IMR-90 (cell line): ENCODE data around the gene DUSP6. TPM values are rescaled to one million over a fixed set of nuclear protein-coding genes. Genes with fewer than 3 reads are reported as not detected.
A peak's percentile ranks its signal among the peaks of the same experiment; 100 is the strongest.

ENCODE experiments used
- ATAC-seq: fragments of 200-7000 bp; cut with Tn5 transposase; 2 replicates; pipeline ENCODE4 v1.9.1; 2020; ENCODE audit warnings: low read depth, mild to moderate bottlenecking, moderate library complexity
- BruUV-seq: library from RNA; stranded (reverse); fragments of 400-500 nt; replicated peaks from 2 replicates; lab custom pipeline; 2021; lab: Mats Ljungman, UMichigan
- CTCF ChIA-PET: fragments of 300-600 bp; formaldehyde crosslinking; extraction: SDS; loops from one replicate; lab custom pipeline; 2021; ENCODE audit warnings: antibody characterized with exemption; lab: Yijun Ruan, JAX
- POLR2A ChIA-PET: fragments of 300-600 bp; sonication (Branson Sonifier 250); formaldehyde crosslinking; loops from one replicate; lab custom pipeline; 2022; ENCODE audit warnings: antibody characterized with exemption; ENCODE audit not compliant: unreplicated experiment; lab: Charles Lee
- DNase-seq: peaks from one replicate; pipeline ENCODE4 v3.0.0; 2013
- H2AFZ ChIP-seq: replicated peaks from 2 replicates; pipeline ENCODE3; 2013; ENCODE audit warnings: low read length, mild to moderate bottlenecking; ENCODE audit not compliant: poor library complexity
- H2AK5ac ChIP-seq: 2 replicates; pipeline ENCODE4 v1.6.1; 2013; ENCODE audit warnings: low read depth, low read length, inconsistent platforms
- H2AK9ac ChIP-seq: replicated peaks from 2 replicates; pipeline ENCODE3; 2013; ENCODE audit warnings: mild to moderate bottlenecking, low read depth, low read length, moderate library complexity; ENCODE audit not compliant: poor library complexity
- H2BK120ac ChIP-seq: 2 replicates; pipeline ENCODE4 v1.6.1; 2013; ENCODE audit warnings: low read depth, low read length, inconsistent platforms
- H2BK15ac ChIP-seq: 3 replicates; pipeline ENCODE4 v1.6.1; 2013; ENCODE audit warnings: low read depth, low read length, inconsistent platforms
- H2BK20ac ChIP-seq: 2 replicates; pipeline ENCODE4 v1.6.1; 2013; ENCODE audit warnings: low read depth, mild to moderate bottlenecking, inconsistent platforms, low read length, moderate library complexity
- H2BK5ac ChIP-seq: 2 replicates; pipeline ENCODE4 v1.6.1; 2013; ENCODE audit warnings: mild to moderate bottlenecking, low read depth, low read length, inconsistent platforms; ENCODE audit not compliant: poor library complexity, severe bottlenecking
- H3K14ac ChIP-seq: replicated peaks from 2 replicates; pipeline ENCODE4 v1.6.1; 2013; ENCODE audit warnings: low read depth, low read length, inconsistent platforms
- H3K18ac ChIP-seq: 2 replicates; pipeline ENCODE4 v1.6.1; 2013; ENCODE audit warnings: low read depth, low read length, control low read depth
- H3K23ac ChIP-seq: 2 replicates; pipeline ENCODE4 v1.6.1; 2013; ENCODE audit warnings: low read depth, low read length, inconsistent platforms
- H3K27ac ChIP-seq: 2 replicates; pipeline ENCODE4 v1.5.1; 2013; ENCODE audit warnings: mild to moderate bottlenecking, control low read depth, low read length; ENCODE audit not compliant: insufficient read depth
- H3K27me3 ChIP-seq: 2 replicates; pipeline ENCODE4 v1.6.1; 2013; ENCODE audit warnings: low read length; ENCODE audit not compliant: control insufficient read depth, insufficient read depth
- H3K36me3 ChIP-seq: 2 replicates; pipeline ENCODE4 v1.6.1; 2013; ENCODE audit warnings: low read length, mixed read lengths; ENCODE audit not compliant: control insufficient read depth, insufficient read depth
- H3K4ac ChIP-seq: 2 replicates; pipeline ENCODE4 v1.6.1; 2013; ENCODE audit warnings: low read depth, low read length, inconsistent platforms
- H3K4me1 ChIP-seq: 2 replicates; pipeline ENCODE4 v1.6.1; 2013; ENCODE audit warnings: low read length, mixed read lengths; ENCODE audit not compliant: control insufficient read depth, insufficient read depth
- H3K4me2 ChIP-seq: 2 replicates; pipeline ENCODE4 v1.6.1; 2013; ENCODE audit warnings: low read depth, mild to moderate bottlenecking, control low read depth, low read length, moderate library complexity
- H3K4me3 ChIP-seq: 2 replicates; pipeline ENCODE4 v1.5.1; 2013; ENCODE audit warnings: low read depth, mild to moderate bottlenecking, control low read depth, low read length, moderate library complexity; ENCODE audit not compliant: insufficient read depth
- H3K56ac ChIP-seq: 2 replicates; pipeline ENCODE4 v1.6.1; 2013; ENCODE audit warnings: low read length, inconsistent platforms; ENCODE audit not compliant: insufficient read depth; ENCODE audit errors: extremely low read depth
- H3K79me1 ChIP-seq, 2 experiments: 2 replicates each; pipeline ENCODE4 v1.6.1; 2013; ENCODE audit warnings: low read length in 2 of 2, inconsistent platforms in 1 of 2, low read depth in 1 of 2
- H3K9ac ChIP-seq: 2 replicates; pipeline ENCODE4 v1.6.1; 2013; ENCODE audit warnings: low read depth, low read length, control low read depth
- H3K9me1 ChIP-seq: 2 replicates; pipeline ENCODE4 v1.6.1; 2013; ENCODE audit warnings: low read length, inconsistent platforms; ENCODE audit not compliant: insufficient read depth
- H3K9me3 ChIP-seq: 2 replicates; pipeline ENCODE4 v1.6.1; 2013; ENCODE audit warnings: low read length; ENCODE audit not compliant: control insufficient read depth, insufficient read depth
- H4K20me1 ChIP-seq: 2 replicates; pipeline ENCODE4 v1.6.1; 2013; ENCODE audit warnings: low read length, inconsistent platforms; ENCODE audit not compliant: insufficient read depth
- H4K5ac ChIP-seq: 2 replicates; pipeline ENCODE4 v1.6.1; 2013; ENCODE audit warnings: mild to moderate bottlenecking, low read depth, low read length, control low read depth
- H4K8ac ChIP-seq, 2 experiments: 2 replicates each; pipeline ENCODE4 v1.6.1; 2013; ENCODE audit warnings: low read depth in 2 of 2, low read length in 2 of 2, control low read depth in 1 of 2, inconsistent platforms in 1 of 2
- H4K91ac ChIP-seq: 2 replicates; pipeline ENCODE4 v1.6.1; 2013; ENCODE audit warnings: low read depth, low read length, inconsistent platforms; ENCODE audit not compliant: insufficient read depth
- BHLHE40 ChIP-seq: fragments of 150-350 bp; IDR thresholded peaks from 2 replicates; pipeline ENCODE4 v1.6.1; 2016; ENCODE audit warnings: mild to moderate bottlenecking, low read depth, low read length
- CHD1 ChIP-seq: IDR thresholded peaks from 2 replicates; pipeline ENCODE4 v1.6.1; 2012; ENCODE audit warnings: low read depth, low read length, improper control_type of control experiment
- MXI1 ChIP-seq: IDR thresholded peaks from 2 replicates; pipeline ENCODE4 v1.6.1; 2012; ENCODE audit warnings: low read depth, mild to moderate bottlenecking, low read length, moderate library complexity, borderline replicate concordance
- WGBS, 2 experiments: methylation state at CpG; one replicate each; pipeline versions ENCODE4 v1.1.5 to v1.1.7; 2013; ENCODE audit warnings: missing lambda C conversion rate in 2 of 2; ENCODE audit not compliant: insufficient read length in 1 of 2; ENCODE audit errors: extremely low coverage in 2 of 2; 5-methylcytosine and 5-hydroxymethylcytosine counted together
- dilution Hi-C: fragments of 300-500 bp; cut with HindIII; formaldehyde crosslinking; loops from one replicate; pipeline ENCODE4 v1.14.3; 2018; ENCODE audit warnings: low sequenced_read_pairs; ENCODE audit not compliant: unreplicated experiment
- in situ Hi-C: fragments of 300-500 bp; cut with MboI; formaldehyde crosslinking; loops from 3 replicates; pipeline ENCODE4 v1.14.3; 2019; ENCODE audit warnings: low sequenced_read_pairs, inconsistent platforms, mixed read lengths
- intact Hi-C: fragments of 100-400 bp; cut with micrococcal nuclease; formaldehyde crosslinking; loops from 2 replicates; pipeline ENCODE4 v1.10.0; 2022
- polyA plus RNA-seq, 3 experiments: library from polyadenylated mRNA; depleted of rRNA; stranded (reverse); fragments of >200 nt; gene quantifications; 2 replicates each; pipeline ENCODE4 v1.2.3, GENCODE V29; 2012; ENCODE audit warnings: low replicate concordance in 1 of 3
- total RNA-seq: library from RNA; depleted of rRNA; stranded (reverse); fragments of >200 nt; gene quantifications from 2 replicates; pipeline ENCODE4 v1.2.3, GENCODE V29; 2012

DUSP6 gene
- total and polyA plus RNA-seq, 2 of the 4 experiments (the other 2 are of a cell fraction), result 38.5 to 70.1 TPM

DNA sequence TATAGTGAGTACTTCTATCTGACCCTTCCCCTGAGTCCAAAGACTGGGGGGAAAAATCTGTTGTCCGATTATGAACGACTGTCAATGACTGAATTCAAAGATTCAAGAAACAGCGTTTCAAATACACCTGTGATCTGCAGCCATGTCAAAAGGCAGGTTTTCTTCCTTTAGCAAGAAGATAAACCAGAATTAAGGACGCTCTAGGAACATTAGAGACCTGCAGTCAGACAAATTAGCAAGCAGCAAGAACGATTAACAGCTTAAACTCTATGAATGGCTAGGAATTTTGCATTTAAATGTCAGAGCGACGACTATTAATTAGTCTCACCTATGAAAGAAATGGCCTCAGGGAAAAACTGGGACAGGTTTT is 2.1 kb downstream of the DUSP6 start:
- TF ChIP-seq MXI1, result no peak
- TF ChIP-seq CHD1, result peak; percentile 44; the same call in 1 of the 2 replicates
- no peak for TF ChIP-seq BHLHE40
- Histone ChIP-seq H2BK15ac (peak overlapping the region; percentile 40; the same call in 1 of the 3 replicates), H2BK120ac (peak overlapping the region; percentile 65; the same call in 1 of the 2 replicates), H3K79me1 (peaks cover 6 to 54% of the 10 kb centered on the region in 2 experiments), H3K4ac (peak overlapping the region; percentile 92), H3K23ac (peak overlapping the region; percentile 99), H3K9ac (peak overlapping the region; percentile 89), H3K56ac (peak overlapping the region; percentile 72), H3K9me1 (peaks cover 7% of the 10 kb centered on the region; the same call in 1 of the 2 replicates), H2BK20ac (no peak overlapping the region), H3K9me3 (no peaks in the 10 kb centered on the region), H3K4me3 (peak overlapping the region; percentile 91), H4K8ac (peak overlapping the region; percentile 34 to 38; a peak in 2 of 4 replicates), H3K4me2 (peak overlapping the region; percentile 78), H3K27me3 (no peaks in the 10 kb centered on the region), H2AFZ (no peak overlapping the region), H4K5ac (no peak overlapping the region), H2BK5ac (peak overlapping the region; percentile 88), H3K27ac (peak overlapping the region; percentile 90), H3K36me3 (peaks cover 11% of the 10 kb centered on the region), H4K20me1 (peaks cover 32% of the 10 kb centered on the region), H4K91ac (no peak overlapping the region), H3K4me1 (peaks cover 9% of the 10 kb centered on the region), H3K14ac (peak overlapping the region; percentile 96), H2AK9ac (no peak overlapping the region), H3K18ac (no peak overlapping the region), H2AK5ac (no peak overlapping the region)
- BruUV-seq, result no TSS peak
- WGBS, 2 experiments, result 7% methylated on average over 3 of the region's 7 CpGs; no CpG with 5 or more reads in 1 of the 2 experiments
- dilution Hi-C loops, result no loop called here
- in situ Hi-C loops, result loop anchor here (10.0 kb wide), 1 partner anchor 175 kb away; the partner anchor contains the start of genes GALNT4 and POC1B
- ATAC-seq, result no peak
- intact Hi-C loops, result loop anchor here (1.0 to 5.0 kb wide), 3 partner anchors 168 to 299 kb away; no protein-coding TSS in a partner anchor
- DNase-seq, result no peak
- CTCF ChIA-PET, result no interaction called here
- POLR2A ChIA-PET, result interaction anchor here (1.5 to 5.3 kb wide), 2 partner anchors 101 to 111 kb away, joined by 7 to 54 read pairs; no protein-coding TSS in a partner anchor
